Activated naive CD8-positive, alpha-beta T cell (primary cell): ENCODE results near the gene NRDE2.

Experiments
- H3K27ac Mint-ChIP-seq: one replicate; pipeline ENCODE4 v1.8.0; 2021; ENCODE audit warnings: mixed read lengths
- H3K27me3 Mint-ChIP-seq: one replicate; pipeline ENCODE4 v1.8.0; 2021; ENCODE audit warnings: mixed read lengths
- H3K36me3 Mint-ChIP-seq: one replicate; pipeline ENCODE4 v1.8.0; 2021; ENCODE audit warnings: mixed read lengths
- H3K4me1 Mint-ChIP-seq: one replicate; pipeline ENCODE4 v1.8.0; 2021; ENCODE audit warnings: low read depth, mixed read lengths
- H3K4me3 Mint-ChIP-seq: one replicate; pipeline ENCODE4 v1.8.0; 2021; ENCODE audit warnings: mild to moderate bottlenecking, mixed read lengths
- H3K9me3 Mint-ChIP-seq: one replicate; pipeline ENCODE4 v1.8.0; 2021; ENCODE audit warnings: low read depth, mixed read lengths

Gene NRDE2

GRCh38 chr14:90296641-90297040 lies 35.1 kb downstream of the NRDE2 start:
- Mint-ChIP-seq H3K4me3 (no peak overlapping the region), H3K36me3 (peaks cover 16% of the 10 kb centered on the region), H3K4me1 (peaks cover 13% of the 10 kb centered on the region), H3K27me3 (no peaks in the 10 kb centered on the region), H3K9me3 (no peaks in the 10 kb centered on the region), H3K27ac (no peak overlapping the region)

GRCh38 chr14:90295870-90296516 lies 35.7 kb downstream of the NRDE2 start:
- H3K4me3 Mint-ChIP-seq = no peak overlapping the region
- H3K36me3 Mint-ChIP-seq = peaks cover 16% of the 10 kb centered on the region
- no peak overlapping the region for H3K27ac Mint-ChIP-seq
- peaks cover 8% of the 10 kb centered on the region for H3K4me1 Mint-ChIP-seq
- no peaks in the 10 kb centered on the region for H3K27me3 Mint-ChIP-seq
- H3K9me3 Mint-ChIP-seq = no peaks in the 10 kb centered on the region

GRCh38 chr14:90294872-90295271 lies 36.9 kb downstream of the NRDE2 start:
- H3K9me3 Mint-ChIP-seq = no peaks in the 10 kb centered on the region
- no peak overlapping the region for H3K27ac Mint-ChIP-seq
- H3K27me3 Mint-ChIP-seq = no peaks in the 10 kb centered on the region
- H3K4me1 Mint-ChIP-seq = peaks cover 1% of the 10 kb centered on the region
- H3K4me3 Mint-ChIP-seq = no peak overlapping the region
- peaks cover 17% of the 10 kb centered on the region for H3K36me3 Mint-ChIP-seq

GRCh38 chr14:90293766-90294730 lies 37.7 kb downstream of the NRDE2 start:
- no peaks in the 10 kb centered on the region for H3K27me3 Mint-ChIP-seq
- H3K36me3 Mint-ChIP-seq = peaks cover 17% of the 10 kb centered on the region
- no peaks in the 10 kb centered on the region for H3K9me3 Mint-ChIP-seq
- no peak overlapping the region for H3K27ac Mint-ChIP-seq
- H3K4me1 Mint-ChIP-seq = peaks cover 1% of the 10 kb centered on the region
- no peak overlapping the region for H3K4me3 Mint-ChIP-seq

GRCh38 chr14:90291699-90292098 lies 40.0 kb downstream of the NRDE2 start:
- no peaks in the 10 kb centered on the region for H3K4me1 Mint-ChIP-seq
- H3K27me3 Mint-ChIP-seq = no peaks in the 10 kb centered on the region
- H3K27ac Mint-ChIP-seq = no peak overlapping the region
- H3K36me3 Mint-ChIP-seq = peaks cover 16% of the 10 kb centered on the region
- H3K9me3 Mint-ChIP-seq = no peaks in the 10 kb centered on the region
- H3K4me3 Mint-ChIP-seq = no peak overlapping the region

GRCh38 chr14:90290337-90291011 lies 41.3 kb downstream of the NRDE2 start:
- Mint-ChIP-seq H3K4me1 (no peaks in the 10 kb centered on the region), H3K36me3 (peaks cover 17% of the 10 kb centered on the region), H3K27me3 (no peaks in the 10 kb centered on the region), H3K27ac (no peak overlapping the region), H3K4me3 (no peak overlapping the region), H3K9me3 (no peaks in the 10 kb centered on the region)

- peaks cover 9% of the 10 kb centered on the region for H3K36me3 Mint-ChIP-seq
- no peaks in the 10 kb centered on the region for H3K27me3 Mint-ChIP-seq
- H3K4me1 Mint-ChIP-seq = no peaks in the 10 kb centered on the region
- H3K27ac Mint-ChIP-seq = no peak overlapping the region
- H3K4me3 Mint-ChIP-seq = no peak overlapping the region
- no peaks in the 10 kb centered on the region for H3K9me3 Mint-ChIP-seq
Observed at GRCh38 chr14:90288651-90289355, 42.9 kb downstream of the NRDE2 start.

GRCh38 chr14:90287791-90288190 lies 44.0 kb downstream of the NRDE2 start:
- Mint-ChIP-seq H3K4me3 (no peak overlapping the region), H3K27me3 (no peaks in the 10 kb centered on the region), H3K4me1 (no peaks in the 10 kb centered on the region), H3K9me3 (no peaks in the 10 kb centered on the region), H3K36me3 (peaks cover 8% of the 10 kb centered on the region), H3K27ac (no peak overlapping the region)

- Mint-ChIP-seq H3K4me3 (no peak overlapping the region), H3K9me3 (no peaks in the 10 kb centered on the region), H3K4me1 (no peaks in the 10 kb centered on the region), H3K36me3 (peaks cover 3% of the 10 kb centered on the region), H3K27ac (no peak overlapping the region), H3K27me3 (no peaks in the 10 kb centered on the region)
Observed at GRCh38 chr14:90281756-90282155, 50.0 kb downstream of the NRDE2 start.

GRCh38 chr14:90281261-90281660 lies 50.5 kb downstream of the NRDE2 start:
- H3K9me3 Mint-ChIP-seq = no peaks in the 10 kb centered on the region
- peaks cover 3% of the 10 kb centered on the region for H3K4me1 Mint-ChIP-seq
- H3K4me3 Mint-ChIP-seq = no peak overlapping the region
- peaks cover 3% of the 10 kb centered on the region for H3K36me3 Mint-ChIP-seq
- H3K27me3 Mint-ChIP-seq = no peaks in the 10 kb centered on the region
- no peak overlapping the region for H3K27ac Mint-ChIP-seq

GRCh38 chr14:90280096-90280495 lies 51.6 kb downstream of the NRDE2 start:
- peaks cover 9% of the 10 kb centered on the region for H3K4me1 Mint-ChIP-seq
- no peaks in the 10 kb centered on the region for H3K9me3 Mint-ChIP-seq

GRCh38 chr14:90278199-90279175 lies 53.3 kb downstream of the NRDE2 start:
- H3K4me3 Mint-ChIP-seq = no peak overlapping the region
- H3K36me3 Mint-ChIP-seq = no peaks in the 10 kb centered on the region
- H3K9me3 Mint-ChIP-seq = no peaks in the 10 kb centered on the region
- no peak overlapping the region for H3K27ac Mint-ChIP-seq
- peaks cover 13% of the 10 kb centered on the region for H3K4me1 Mint-ChIP-seq
- H3K27me3 Mint-ChIP-seq = no peaks in the 10 kb centered on the region

More at GRCh38 chr14:90280096-90280495, 51.6 kb downstream of the NRDE2 start:
- Mint-ChIP-seq H3K36me3 (no peaks in the 10 kb centered on the region), H3K27ac (no peak overlapping the region), H3K4me3 (no peak overlapping the region), H3K27me3 (no peaks in the 10 kb centered on the region)

GRCh38 chr14:90277581-90278198 lies 54.1 kb downstream of the NRDE2 start:
- Mint-ChIP-seq H3K27me3 (no peaks in the 10 kb centered on the region), H3K4me1 (peaks cover 13% of the 10 kb centered on the region), H3K4me3 (no peak overlapping the region), H3K27ac (no peak overlapping the region), H3K36me3 (no peaks in the 10 kb centered on the region), H3K9me3 (no peaks in the 10 kb centered on the region)
